Trophoblast cell (in vitro differentiated cells and primary cell): Measurements from ENCODE around the gene CLCN3.

Source experiments
- DNase-seq, 2 donors: peaks; one replicate each; pipeline ENCODE4 v3.0.0-alpha.2; 2016
- H2AFZ ChIP-seq: 2 replicates; pipeline ENCODE4 v1.6.1; 2013; ENCODE audit warnings: low read length, moderate library complexity, mild to moderate bottlenecking; ENCODE audit not compliant: insufficient read depth, poor library complexity
- H2AK5ac ChIP-seq: 2 replicates; pipeline ENCODE4 v1.6.1; 2013; ENCODE audit warnings: mild to moderate bottlenecking, low read length
- H2BK120ac ChIP-seq: 2 replicates; pipeline ENCODE4 v1.6.1; 2013; ENCODE audit warnings: low read length, mild to moderate bottlenecking, moderate library complexity; ENCODE audit not compliant: insufficient read depth, poor library complexity
- H2BK12ac ChIP-seq: 2 replicates; pipeline ENCODE4 v1.6.1; 2013; ENCODE audit warnings: mild to moderate bottlenecking, low read length, moderate library complexity
- H2BK5ac ChIP-seq: 2 replicates; pipeline ENCODE4 v1.6.1; 2013; ENCODE audit warnings: low read length, low read depth, moderate library complexity, mild to moderate bottlenecking; ENCODE audit not compliant: poor library complexity
- H3K14ac ChIP-seq: 2 replicates; pipeline ENCODE4 v1.6.1; 2013; ENCODE audit warnings: mild to moderate bottlenecking, low read length
- H3K18ac ChIP-seq: 2 replicates; pipeline ENCODE4 v1.6.1; 2013; ENCODE audit warnings: mild to moderate bottlenecking, low read length
- H3K23ac ChIP-seq: 2 replicates; pipeline ENCODE4 v1.6.1; 2013; ENCODE audit warnings: low read length
- H3K27ac ChIP-seq: 2 replicates; pipeline ENCODE4 v1.5.1; 2013; ENCODE audit warnings: low read depth, mild to moderate bottlenecking, inconsistent platforms, low read length, moderate library complexity
- H3K27me3 ChIP-seq: 2 replicates; pipeline ENCODE4 v1.6.1; 2013; ENCODE audit warnings: inconsistent platforms, mild to moderate bottlenecking, low read length, moderate library complexity; ENCODE audit not compliant: insufficient read depth
- H3K36me3 ChIP-seq, 2 experiments: 1 replicate in 1 of 2; 2 replicates in 1 of 2; pipeline ENCODE4 v1.6.1; 2013; ENCODE audit warnings: low read length in 2 of 2, mild to moderate bottlenecking in 2 of 2, moderate library complexity in 1 of 2; ENCODE audit not compliant: insufficient read depth in 2 of 2, control insufficient read depth in 1 of 2
- H3K4ac ChIP-seq: 2 replicates; pipeline ENCODE4 v1.6.1; 2013; ENCODE audit warnings: low read depth, mild to moderate bottlenecking, low read length, moderate library complexity
- H3K4me1 ChIP-seq, 2 experiments: 1 replicate in 1 of 2; 2 replicates in 1 of 2; pipeline ENCODE4 v1.6.1; 2013; ENCODE audit warnings: low read length in 2 of 2, mild to moderate bottlenecking in 2 of 2, moderate library complexity in 1 of 2; ENCODE audit not compliant: insufficient read depth in 2 of 2, control insufficient read depth in 1 of 2
- H3K4me2 ChIP-seq: 2 replicates; pipeline ENCODE4 v1.6.1; 2013; ENCODE audit warnings: inconsistent platforms, mild to moderate bottlenecking, low read length, moderate library complexity
- H3K4me3 ChIP-seq: 2 replicates; pipeline ENCODE4 v1.5.1; 2013; ENCODE audit warnings: mild to moderate bottlenecking, low read depth, low read length, inconsistent platforms
- H3K79me1 ChIP-seq: one replicate; pipeline ENCODE4 v1.6.1; 2013; ENCODE audit warnings: low read length
- H3K79me2 ChIP-seq: 2 replicates; pipeline ENCODE4 v1.6.1; 2013; ENCODE audit warnings: low read length, mild to moderate bottlenecking; ENCODE audit not compliant: control insufficient read depth, insufficient read depth, poor library complexity
- H3K9ac ChIP-seq: 2 replicates; pipeline ENCODE4 v1.6.1; 2013; ENCODE audit warnings: mild to moderate bottlenecking, low read length
- H3K9me3 ChIP-seq: 2 replicates; pipeline ENCODE4 v1.6.1; 2013; ENCODE audit warnings: low read depth, mild to moderate bottlenecking, control low read depth, inconsistent platforms, low read length; ENCODE audit not compliant: insufficient read depth
- H4K12ac ChIP-seq: 2 replicates; pipeline ENCODE4 v1.6.1; 2013; ENCODE audit warnings: low read depth, mild to moderate bottlenecking, low read length, moderate library complexity
- H4K8ac ChIP-seq: 2 replicates; pipeline ENCODE4 v1.6.1; 2013; ENCODE audit warnings: low read depth, mild to moderate bottlenecking, low read length, moderate library complexity
- H4K91ac ChIP-seq: one replicate; pipeline ENCODE4 v1.6.1; 2013; ENCODE audit warnings: low read depth, mild to moderate bottlenecking, low read length, moderate library complexity
- WGBS: extraction: QIAGEN DNeasy Blood & Tissue Kit; methylation state at CpG from one replicate; pipeline ENCODE4 v1.1.7; 2013; ENCODE audit warnings: missing lambda C conversion rate; ENCODE audit not compliant: insufficient read length, insufficient coverage; ENCODE audit errors: extremely low coverage; 5-methylcytosine and 5-hydroxymethylcytosine counted together

The CLCN3 gene

GRCh38 chr4:169765835-169766234 lies 145.5 kb downstream of the CLCN3 start:
- no peak overlapping the region for H2AFZ ChIP-seq
- no peaks in the 10 kb centered on the region for H3K79me1 ChIP-seq
- H3K36me3 ChIP-seq, result no peaks in the 10 kb centered on the region
- H4K12ac ChIP-seq, result no peak overlapping the region
- H3K4me1 ChIP-seq, result no peaks in the 10 kb centered on the region
- H4K8ac ChIP-seq, result no peak overlapping the region
- no CpG with 5 or more reads among the region's 2 CpGs for WGBS
- no peak overlapping the region for H3K27ac ChIP-seq
- DNase-seq, result peak; percentile 46 to 55
- no peak overlapping the region for H3K4ac ChIP-seq
- no peak overlapping the region for H2BK12ac ChIP-seq
- H3K23ac ChIP-seq, result no peak overlapping the region
- H3K9me3 ChIP-seq, result no peaks in the 10 kb centered on the region
- H3K79me2 ChIP-seq, result no peaks in the 10 kb centered on the region
- no peak overlapping the region for H3K9ac ChIP-seq
- H3K27me3 ChIP-seq, result no peaks in the 10 kb centered on the region
- no peak overlapping the region for H3K4me3 ChIP-seq
- no peak overlapping the region for H2AK5ac ChIP-seq
- H2BK120ac ChIP-seq, result no peak overlapping the region
- H3K18ac ChIP-seq, result no peak overlapping the region
- H3K4me2 ChIP-seq, result no peak overlapping the region
- H2BK5ac ChIP-seq, result no peak overlapping the region
- H3K14ac ChIP-seq, result no peak overlapping the region
- H4K91ac ChIP-seq, result no peak overlapping the region

GRCh38 chr4:169766741-169767140 lies 146.4 kb downstream of the CLCN3 start:
- Histone ChIP-seq H4K12ac (no peak overlapping the region), H3K9ac (no peak overlapping the region), H3K79me1 (no peaks in the 10 kb centered on the region), H3K4ac (no peak overlapping the region), H3K27ac (no peak overlapping the region), H2BK12ac (no peak overlapping the region), H3K27me3 (no peaks in the 10 kb centered on the region), H3K4me3 (no peak overlapping the region), H3K9me3 (no peaks in the 10 kb centered on the region), H4K91ac (no peak overlapping the region), H3K4me1 (no peaks in the 10 kb centered on the region), H3K79me2 (no peaks in the 10 kb centered on the region), H3K4me2 (no peak overlapping the region), H2AFZ (no peak overlapping the region), H4K8ac (no peak overlapping the region), H3K14ac (no peak overlapping the region), H3K18ac (no peak overlapping the region), H2AK5ac (no peak overlapping the region), H2BK5ac (no peak overlapping the region), H3K23ac (no peak overlapping the region), H3K36me3 (no peaks in the 10 kb centered on the region), H2BK120ac (no peak overlapping the region)
- DNase-seq, result peak; percentile 63 to 90
- no CpG with 5 or more reads among the region's 3 CpGs for WGBS

GRCh38 chr4:169768385-169768784 lies 148.0 kb downstream of the CLCN3 start:
- no peaks in the 10 kb centered on the region for H3K36me3 ChIP-seq
- H3K79me2 ChIP-seq, result no peaks in the 10 kb centered on the region
- no peaks in the 10 kb centered on the region for H3K79me1 ChIP-seq
- no peak overlapping the region for H2AFZ ChIP-seq
- H2BK120ac ChIP-seq, result no peak overlapping the region
- no peak overlapping the region for H3K23ac ChIP-seq
- no peak overlapping the region for H3K4ac ChIP-seq
- no peak overlapping the region for H3K14ac ChIP-seq
- no peak overlapping the region for H2BK5ac ChIP-seq
- no peak for DNase-seq
- no peak overlapping the region for H3K4me2 ChIP-seq
- H3K4me1 ChIP-seq, result no peaks in the 10 kb centered on the region
- H4K12ac ChIP-seq, result no peak overlapping the region
- H3K9ac ChIP-seq, result no peak overlapping the region
- H2BK12ac ChIP-seq, result no peak overlapping the region
- H4K8ac ChIP-seq, result no peak overlapping the region
- no peak overlapping the region for H3K18ac ChIP-seq
- no CpG with 5 or more reads among the region's 3 CpGs for WGBS
- H3K27ac ChIP-seq, result no peak overlapping the region
- no peaks in the 10 kb centered on the region for H3K9me3 ChIP-seq
- no peak overlapping the region for H2AK5ac ChIP-seq
- no peaks in the 10 kb centered on the region for H3K27me3 ChIP-seq
- no peak overlapping the region for H4K91ac ChIP-seq
- H3K4me3 ChIP-seq, result no peak overlapping the region

GRCh38 chr4:169770416-169770815 lies 150.0 kb downstream of the CLCN3 start:
- Histone ChIP-seq H3K36me3 (no peaks in the 10 kb centered on the region), H2AFZ (no peak overlapping the region), H3K14ac (no peak overlapping the region), H2AK5ac (no peak overlapping the region), H3K4ac (no peak overlapping the region), H2BK5ac (no peak overlapping the region), H3K23ac (no peak overlapping the region), H4K91ac (no peak overlapping the region), H4K12ac (no peak overlapping the region), H4K8ac (no peak overlapping the region), H3K9me3 (no peaks in the 10 kb centered on the region), H3K18ac (no peak overlapping the region), H3K27ac (no peak overlapping the region), H2BK12ac (no peak overlapping the region), H3K4me1 (no peaks in the 10 kb centered on the region), H3K79me1 (no peaks in the 10 kb centered on the region), H3K9ac (no peak overlapping the region), H3K79me2 (no peaks in the 10 kb centered on the region), H3K27me3 (no peaks in the 10 kb centered on the region), H2BK120ac (no peak overlapping the region), H3K4me3 (no peak overlapping the region), H3K4me2 (no peak overlapping the region)
- DNase-seq, result no peak
